Hepatic stellate cell (primary cell): ENCODE data around the gene ZNF429.
A peak's percentile ranks its signal among the peaks of the same experiment; 100 is the strongest.
"Not testable (repeated sequence)": the region's sequence is repeated elsewhere in the genome, so short reads cannot be mapped to it uniquely, and the experiment has no call there.

Experiments used
- DNase-seq: peaks from one replicate; pipeline ENCODE4 v3.0.0; 2011; ENCODE audit warnings: low spot score

The ZNF429 gene

GRCh38 chr19:21505459-21506451, at the start of gene ZNF429:
Gene ZNF429, plus strand, starts transcription at chr19:21505602. Its CDS starts 170 bp downstream, at chr19:21505772.
- DNase-seq: peak; percentile 94

GRCh38 chr19:21460686-21461085, 44.7 kb upstream of the ZNF429 start:
- DNase-seq: no peak

GRCh38 chr19:21462540-21462939, 42.9 kb upstream of the ZNF429 start:
- DNase-seq: no peak

GRCh38 chr19:21463449-21464105, 41.8 kb upstream of the ZNF429 start:
- DNase-seq: no peak

GRCh38 chr19:21466627-21467026, 38.8 kb upstream of the ZNF429 start:
- DNase-seq: no peak

- no peak for DNase-seq
Measured at GRCh38 chr19:21468791-21469190, 36.6 kb upstream of the ZNF429 start.

- DNase-seq: no peak
Measured at GRCh38 chr19:21472507-21472906, 32.9 kb upstream of the ZNF429 start.

GRCh38 chr19:21474671-21475181, 30.7 kb upstream of the ZNF429 start:
- peak; percentile 14 for DNase-seq

GRCh38 chr19:21482361-21482760, 23.0 kb upstream of the ZNF429 start:
- not testable (repeated sequence) for DNase-seq

GRCh38 chr19:21482863-21483276, 22.5 kb upstream of the ZNF429 start:
- no peak for DNase-seq

- DNase-seq: no peak
Measured at GRCh38 chr19:21483589-21484170, 21.7 kb upstream of the ZNF429 start.

GRCh38 chr19:21484631-21485030, 20.8 kb upstream of the ZNF429 start:
- DNase-seq: no peak

- no peak for DNase-seq
Measured at GRCh38 chr19:21485926-21486325, 19.5 kb upstream of the ZNF429 start.

GRCh38 chr19:21487969-21488368, 17.4 kb upstream of the ZNF429 start:
- no peak for DNase-seq

- DNase-seq: no peak
Measured at GRCh38 chr19:21491146-21491545, 14.3 kb upstream of the ZNF429 start.

GRCh38 chr19:21492947-21493906, 12.2 kb upstream of the ZNF429 start:
- DNase-seq: no peak

- no peak for DNase-seq
Measured at GRCh38 chr19:21496876-21497275, 8.5 kb upstream of the ZNF429 start.

GRCh38 chr19:21498651-21499050, 6.8 kb upstream of the ZNF429 start:
- no peak for DNase-seq

GRCh38 chr19:21508198-21508597, 2.8 kb downstream of the ZNF429 start:
- no peak for DNase-seq

GRCh38 chr19:21511058-21511457, 5.7 kb downstream of the ZNF429 start:
- DNase-seq: not testable (repeated sequence)

GRCh38 chr19:21512609-21513008, 7.2 kb downstream of the ZNF429 start:
- DNase-seq: not testable (repeated sequence)
